Gastroesophageal sphincter (tissue), 4 donors: Measurements from ENCODE around the gene AATF. TPM values are rescaled to one million over a fixed set of nuclear protein-coding genes. Genes with fewer than 3 reads are reported as not detected.
A peak's percentile ranks its signal among the peaks of the same experiment; 100 is the strongest.

ENCODE experiments used
- ATAC-seq: fragments of 150-250 bp; one replicate; pipeline ENCODE4 v1.9.1; 2016; ENCODE audit warnings: mild to moderate bottlenecking, moderate library complexity
- H3K27ac ChIP-seq, 4 donors: fragments of 200-600 bp; sonication (generic) in 3 of 4; 1 replicate in 3 of 4; 2 replicates in 1 of 4; pipeline ENCODE4 v1.5.1; 2016 to 2019
- H3K27me3 ChIP-seq: fragments of 200-600 bp; sonication (generic); one replicate; pipeline ENCODE4 v1.5.1; 2019
- H3K36me3 ChIP-seq, 2 donors: fragments of 200-600 bp; sonication (generic); one replicate each; pipeline ENCODE4 v1.5.1; 2019; ENCODE audit warnings: control low read depth in 1 of 2
- H3K4me1 ChIP-seq, 3 donors: fragments of 200-600 bp; sonication (generic); 1 replicate in 2 of 3; 2 replicates in 1 of 3; pipeline ENCODE4 v1.5.1; 2016 to 2019; ENCODE audit warnings: control low read depth in 2 of 3
- H3K4me3 ChIP-seq, 2 donors: fragments of 200-600 bp; sonication (generic); one replicate each; pipeline ENCODE4 v1.5.1; 2019; ENCODE audit warnings: mild to moderate bottlenecking in 1 of 2, moderate library complexity in 1 of 2
- H3K9me3 ChIP-seq, 3 donors: fragments of 200-600 bp; sonication (generic); one replicate each; pipeline ENCODE4 v1.5.1; 2017 to 2019; ENCODE audit warnings: control low read depth in 2 of 3
- EP300 ChIP-seq: sonication (generic); formaldehyde crosslinking; IDR thresholded peaks from one replicate; pipeline ENCODE4 v1.6.1; 2017; ENCODE audit warnings: antibody characterized with exemption, mild to moderate bottlenecking
- POLR2A ChIP-seq, 2 donors: fragments of 450-650 bp; IDR thresholded peaks; one replicate each; pipeline ENCODE4 v1.6.1; 2017; ENCODE audit warnings: antibody characterized with exemption in 2 of 2, mild to moderate bottlenecking in 2 of 2, moderate library complexity in 1 of 2
- POLR2AphosphoS5 ChIP-seq: sonication (generic); formaldehyde crosslinking; IDR thresholded peaks from one replicate; pipeline ENCODE4 v1.6.1; 2017; ENCODE audit warnings: antibody characterized with exemption
- WGBS, 2 donors: methylation state at CpG; one replicate each; pipeline ENCODE4 v1.1.5; 2018; ENCODE audit warnings: low coverage in 1 of 2; 5-methylcytosine and 5-hydroxymethylcytosine counted together
- total RNA-seq, 4 donors: library from RNA; depleted of rRNA; stranded (reverse); fragments of >200 nt; gene quantifications; one replicate each; pipeline ENCODE4 v1.1.0, GENCODE V29; 2016
- TF ChIP-seq, protein P1 (sequence below), 4 experiments: fragments of 200-600 bp in 2 of 4; fragments of 450-650 bp in 2 of 4; sonication (generic) in 1 of 4; IDR thresholded peaks; one replicate each; pipeline ENCODE4 v1.5.1; 2017 to 2019; ENCODE audit warnings: antibody characterized with exemption in 4 of 4, mild to moderate bottlenecking in 2 of 4, moderate library complexity in 2 of 4

Gene AATF
- total RNA-seq, 4 donors from 2014 or later: 36.1 to 45.1 (median 38.5) TPM

DNA sequence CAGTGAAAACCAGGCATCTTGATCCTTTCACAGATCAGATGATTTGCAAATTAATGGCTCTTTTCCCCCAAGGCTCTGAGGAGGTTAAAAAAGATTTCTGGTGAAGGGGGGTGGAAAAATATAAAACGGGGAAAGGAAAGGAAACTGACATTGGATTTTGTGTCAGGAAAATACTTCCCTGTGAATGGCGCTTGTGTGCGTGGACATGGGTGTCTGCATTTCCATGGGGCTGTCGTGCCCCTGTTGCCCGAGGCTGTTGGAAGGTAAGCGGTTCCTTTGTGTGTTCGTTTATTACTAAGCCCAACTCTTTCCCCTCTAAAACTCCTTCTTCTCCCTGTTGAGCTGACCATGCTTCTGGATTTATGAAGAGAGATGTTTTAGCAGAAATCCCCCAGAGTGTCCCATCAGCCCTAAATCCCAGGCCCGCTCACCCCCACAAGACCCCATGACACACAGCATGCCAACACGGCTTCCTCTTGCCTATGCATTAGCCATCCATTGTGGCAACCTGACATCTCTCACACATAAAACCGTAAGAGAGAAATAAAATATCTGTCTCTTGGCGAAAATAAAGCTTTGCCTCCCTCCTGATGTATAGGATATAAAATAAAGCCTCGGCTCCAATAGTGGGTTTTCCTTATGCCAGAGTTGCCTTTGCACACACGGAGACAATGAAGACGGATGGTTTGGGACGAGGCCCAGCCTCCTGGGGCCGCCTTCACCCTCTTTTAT lies 18.7 kb upstream of the AATF start:
- no peak overlapping the region for H3K27ac ChIP-seq
- 33 to 34% methylated on average over 15 to 16 of the region's 16 CpGs for WGBS, 2 donors
- TF ChIP-seq POLR2AphosphoS5: no peak
- no peak for TF ChIP-seq POLR2A (IDR thresholded peaks at IDR 0.05)
- TF ChIP-seq EP300: no peak
- TF ChIP-seq, protein P1, sequence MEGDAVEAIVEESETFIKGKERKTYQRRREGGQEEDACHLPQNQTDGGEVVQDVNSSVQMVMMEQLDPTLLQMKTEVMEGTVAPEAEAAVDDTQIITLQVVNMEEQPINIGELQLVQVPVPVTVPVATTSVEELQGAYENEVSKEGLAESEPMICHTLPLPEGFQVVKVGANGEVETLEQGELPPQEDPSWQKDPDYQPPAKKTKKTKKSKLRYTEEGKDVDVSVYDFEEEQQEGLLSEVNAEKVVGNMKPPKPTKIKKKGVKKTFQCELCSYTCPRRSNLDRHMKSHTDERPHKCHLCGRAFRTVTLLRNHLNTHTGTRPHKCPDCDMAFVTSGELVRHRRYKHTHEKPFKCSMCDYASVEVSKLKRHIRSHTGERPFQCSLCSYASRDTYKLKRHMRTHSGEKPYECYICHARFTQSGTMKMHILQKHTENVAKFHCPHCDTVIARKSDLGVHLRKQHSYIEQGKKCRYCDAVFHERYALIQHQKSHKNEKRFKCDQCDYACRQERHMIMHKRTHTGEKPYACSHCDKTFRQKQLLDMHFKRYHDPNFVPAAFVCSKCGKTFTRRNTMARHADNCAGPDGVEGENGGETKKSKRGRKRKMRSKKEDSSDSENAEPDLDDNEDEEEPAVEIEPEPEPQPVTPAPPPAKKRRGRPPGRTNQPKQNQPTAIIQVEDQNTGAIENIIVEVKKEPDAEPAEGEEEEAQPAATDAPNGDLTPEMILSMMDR (IDR thresholded peaks at IDR 0.05): no peak
- H3K27me3 ChIP-seq: peaks cover 100% of the 10 kb centered on the region
- H3K36me3 ChIP-seq: no peaks in the 10 kb centered on the region
- no peaks in the 10 kb centered on the region for H3K9me3 ChIP-seq
- H3K4me3 ChIP-seq: no peak overlapping the region
- ATAC-seq: no peak
- H3K4me1 ChIP-seq: peaks cover 2 to 44% (median 24%) of the 10 kb centered on the region in 3 donors

DNA sequence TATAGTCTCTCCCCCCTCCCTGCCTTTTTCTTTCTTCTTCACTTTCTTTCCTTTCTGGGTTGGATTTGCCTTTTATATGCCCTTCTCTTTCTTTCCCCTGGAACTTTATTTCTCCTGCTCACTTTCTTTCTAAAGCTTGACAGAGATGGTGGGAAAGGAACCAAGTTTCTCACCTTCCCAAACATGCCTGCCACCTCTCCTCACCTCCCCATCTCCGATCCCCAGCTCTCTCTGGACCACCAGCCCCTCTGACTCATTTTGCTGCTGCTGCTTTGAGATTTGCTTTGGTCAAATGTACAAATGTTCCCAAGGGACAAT lies 18.2 kb upstream of the AATF start:
- no peak for TF ChIP-seq POLR2AphosphoS5
- TF ChIP-seq POLR2A (IDR thresholded peaks at IDR 0.05): no peak
- no peak for TF ChIP-seq EP300
- peaks cover 100% of the 10 kb centered on the region for H3K27me3 ChIP-seq
- no peaks in the 10 kb centered on the region for H3K36me3 ChIP-seq
- WGBS, 2 donors: 73% methylated on average over 1 of the region's 1 CpG; no CpG with 5 or more reads in 1 of the 2 donors
- peaks cover 2 to 49% (median 29%) of the 10 kb centered on the region in 3 donors for H3K4me1 ChIP-seq
- H3K9me3 ChIP-seq: no peaks in the 10 kb centered on the region
- no peak overlapping the region for H3K27ac ChIP-seq
- H3K4me3 ChIP-seq: no peak overlapping the region
- no peak for ATAC-seq

DNA sequence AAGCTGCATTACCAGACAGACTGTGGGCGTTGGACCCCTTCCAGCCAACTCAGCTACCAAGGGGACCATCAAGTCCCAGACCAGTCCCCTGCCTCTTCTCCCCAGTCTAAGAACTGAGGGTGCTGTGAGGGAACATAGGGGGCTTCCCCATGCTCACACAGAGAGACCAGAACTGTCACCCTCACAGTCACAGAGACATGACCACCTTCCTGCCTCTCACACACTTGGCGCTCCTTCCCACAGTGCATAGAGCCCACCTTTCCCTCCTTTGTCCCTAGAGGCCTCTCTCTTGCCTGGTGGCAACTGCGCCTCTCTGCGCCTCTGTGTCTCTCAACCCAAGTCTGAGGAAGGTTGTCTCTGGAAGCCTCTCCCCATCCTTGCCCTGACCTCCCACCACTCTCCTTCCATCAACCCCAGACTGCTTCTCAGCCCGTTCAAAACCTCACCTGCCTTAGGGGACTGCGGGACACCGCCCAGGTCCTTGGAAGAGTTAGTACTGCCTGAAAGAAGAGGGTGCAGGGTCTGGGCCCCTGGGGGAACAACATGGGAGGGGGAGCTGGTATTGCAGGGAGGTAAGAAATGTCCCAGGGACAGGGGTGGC lies 17.6 kb upstream of the AATF start:
- H3K4me1 ChIP-seq: peaks cover 2 to 56% (median 36%) of the 10 kb centered on the region in 3 donors
- H3K27me3 ChIP-seq: peaks cover 100% of the 10 kb centered on the region
- TF ChIP-seq POLR2A (IDR thresholded peaks at IDR 0.05): no peak
- TF ChIP-seq, protein P1 (IDR thresholded peaks at IDR 0.05): no peak
- no peak for ATAC-seq
- no peaks in the 10 kb centered on the region for H3K9me3 ChIP-seq
- H3K27ac ChIP-seq: no peak overlapping the region
- H3K4me3 ChIP-seq: no peak overlapping the region
- 35 to 55% methylated on average over 4 to 5 of the region's 7 CpGs for WGBS, 2 donors
- no peaks in the 10 kb centered on the region for H3K36me3 ChIP-seq

DNA sequence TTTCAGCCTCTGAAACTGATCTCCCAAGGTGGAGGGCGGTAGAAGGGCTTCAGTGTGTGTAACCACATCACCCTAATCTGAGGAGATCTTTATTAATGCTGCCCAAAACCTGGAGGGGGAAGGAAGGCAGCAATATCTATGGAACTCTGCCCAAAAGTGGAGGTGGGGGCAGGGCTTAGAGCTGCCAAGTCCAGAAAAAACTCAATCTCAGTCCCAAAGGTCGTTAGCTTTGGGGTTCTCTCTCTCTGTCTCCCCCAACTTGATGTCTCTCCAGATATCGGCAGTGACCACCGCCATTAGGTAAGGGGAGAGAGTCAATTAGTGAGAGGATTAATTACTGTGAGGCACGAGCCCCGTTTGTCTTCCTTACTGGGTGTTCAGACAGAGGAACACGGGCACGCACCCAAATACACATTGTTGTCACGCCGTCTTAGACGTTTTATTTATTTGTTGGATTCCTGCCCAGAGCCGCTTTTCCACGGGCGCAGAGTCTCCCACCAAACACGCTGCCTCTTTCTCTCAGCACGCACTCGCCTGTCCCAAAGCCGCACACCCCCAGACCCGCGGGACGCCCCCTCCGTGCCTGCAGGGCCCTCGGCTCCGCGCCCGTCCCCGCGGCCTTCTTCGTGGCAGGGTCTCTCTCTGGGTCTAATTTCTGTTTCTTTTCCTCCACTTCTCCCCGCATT lies 16.9 kb upstream of the AATF start:
- WGBS, 2 donors: 1 to 2% methylated on average over 15 to 29 of the region's 30 CpGs
- no peaks in the 10 kb centered on the region for H3K9me3 ChIP-seq
- peak overlapping the region in 1 of 2 donors; percentile 32 for H3K4me3 ChIP-seq
- H3K4me1 ChIP-seq: peaks cover 2 to 62% (median 42%) of the 10 kb centered on the region in 3 donors
- no peaks in the 10 kb centered on the region for H3K36me3 ChIP-seq
- no peak overlapping the region for H3K27ac ChIP-seq
- peaks cover 100% of the 10 kb centered on the region for H3K27me3 ChIP-seq
- no peak for ATAC-seq
- TF ChIP-seq POLR2A (IDR thresholded peaks at IDR 0.05) (no peak), EP300 (no peak), POLR2AphosphoS5 (no peak)
- TF ChIP-seq, protein P1 (IDR thresholded peaks at IDR 0.05): no peak

DNA sequence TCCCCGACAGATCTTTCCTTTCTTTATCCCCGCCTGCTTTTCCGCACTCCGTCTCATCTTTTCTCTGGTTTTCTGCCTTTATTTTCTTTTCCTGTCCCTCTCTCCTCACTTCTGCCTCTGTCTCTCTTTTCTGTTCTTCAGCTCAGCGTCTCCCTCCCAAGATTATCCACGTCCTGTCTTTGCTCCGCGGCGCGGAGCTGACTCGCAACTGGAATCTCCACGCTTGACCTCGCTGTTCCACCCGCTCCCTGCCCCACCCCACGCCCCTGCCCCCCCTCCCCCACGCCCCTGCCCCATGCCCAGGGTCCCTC lies 16.4 kb upstream of the AATF start:
- H3K27me3 ChIP-seq: peaks cover 100% of the 10 kb centered on the region
- H3K27ac ChIP-seq: no peak overlapping the region
- no peak for ATAC-seq
- no peaks in the 10 kb centered on the region for H3K9me3 ChIP-seq
- WGBS, 2 donors: 5 to 7% methylated on average over 11 to 14 of the region's 16 CpGs
- H3K4me3 ChIP-seq: peak overlapping the region in 1 of 2 donors; percentile 32
- no peaks in the 10 kb centered on the region for H3K36me3 ChIP-seq
- peaks cover 2 to 67% (median 47%) of the 10 kb centered on the region in 3 donors for H3K4me1 ChIP-seq
- TF ChIP-seq, protein P1 (IDR thresholded peaks at IDR 0.05): no peak
- TF ChIP-seq POLR2AphosphoS5 (no peak), POLR2A (IDR thresholded peaks at IDR 0.05) (no peak), EP300 (no peak)
